CD8-positive, alpha-beta memory T cell (primary cell): ENCODE data around the gene GEN1. TPM values are rescaled to one million over a fixed set of nuclear protein-coding genes. Genes with fewer than 3 reads are reported as not detected.

Source experiments
- CTCF ChIA-PET: fragments of 350-600 bp; sonication (Branson Sonifier 250); formaldehyde crosslinking; loops from one replicate; lab custom pipeline; 2021; ENCODE audit warnings: antibody characterized with exemption; lab: Charles Lee
- POLR2A ChIA-PET: fragments of 350-600 bp; sonication (Branson Sonifier 250); formaldehyde crosslinking; loops from one replicate; lab custom pipeline; 2021; ENCODE audit warnings: antibody characterized with exemption; lab: Charles Lee
- DNase-seq, 5 donors: peaks; one replicate each; pipeline versions ENCODE4 v3.0.0 to v3.0.0-alpha.2; 2020 to 2022; ENCODE audit warnings: mixed read lengths in 1 of 5
- H3K27ac ChIP-seq: one replicate; pipeline ENCODE4 v1.7.0; 2013; ENCODE audit warnings: low read depth, mild to moderate bottlenecking, low read length, moderate library complexity
- H3K27me3 ChIP-seq: 2 replicates; pipeline ENCODE4 v1.7.0; 2013; ENCODE audit warnings: low read length, mild to moderate bottlenecking; ENCODE audit not compliant: insufficient read depth, poor library complexity, severe bottlenecking
- H3K36me3 ChIP-seq: 2 replicates; pipeline ENCODE4 v1.7.0; 2013; ENCODE audit warnings: mild to moderate bottlenecking, low read length, moderate library complexity; ENCODE audit not compliant: insufficient read depth
- H3K4me1 ChIP-seq: 2 replicates; pipeline ENCODE4 v1.7.0; 2013; ENCODE audit warnings: mild to moderate bottlenecking, low read length, moderate library complexity; ENCODE audit not compliant: insufficient read depth
- H3K4me3 ChIP-seq: 2 replicates; pipeline ENCODE4 v1.7.0; 2013; ENCODE audit warnings: mild to moderate bottlenecking, low read length
- H3K9me3 ChIP-seq: 2 replicates; pipeline ENCODE4 v1.7.0; 2013; ENCODE audit warnings: mild to moderate bottlenecking, low read length
- H3K27ac Mint-ChIP-seq, 8 donors: one replicate each; pipeline ENCODE4 v1.8.0; 2020 to 2021; ENCODE audit warnings: mixed read lengths in 8 of 8, mild to moderate bottlenecking in 6 of 8, inconsistent platforms in 3 of 8, moderate library complexity in 3 of 8
- H3K27me3 Mint-ChIP-seq, 2 donors: one replicate each; pipeline ENCODE4 v1.8.0; 2020 to 2021; ENCODE audit warnings: mixed read lengths in 2 of 2, mild to moderate bottlenecking in 1 of 2, moderate library complexity in 1 of 2
- H3K36me3 Mint-ChIP-seq, 3 donors: one replicate each; pipeline ENCODE4 v1.8.0; 2020 to 2021; ENCODE audit warnings: mixed read lengths in 3 of 3, inconsistent platforms in 1 of 3, mild to moderate bottlenecking in 1 of 3
- H3K4me1 Mint-ChIP-seq, 3 donors: one replicate each; pipeline ENCODE4 v1.8.0; 2020 to 2021; ENCODE audit warnings: mixed read lengths in 3 of 3, inconsistent platforms in 1 of 3, mild to moderate bottlenecking in 1 of 3
- H3K4me3 Mint-ChIP-seq, 7 donors: one replicate each; pipeline ENCODE4 v1.8.0; 2020 to 2021; ENCODE audit warnings: mixed read lengths in 7 of 7, mild to moderate bottlenecking in 6 of 7, moderate library complexity in 4 of 7, inconsistent platforms in 2 of 7
- H3K9me3 Mint-ChIP-seq, 5 donors: one replicate each; pipeline ENCODE4 v1.8.0; 2020 to 2022; ENCODE audit warnings: mixed read lengths in 5 of 5, mild to moderate bottlenecking in 3 of 5, moderate library complexity in 2 of 5, inconsistent platforms in 1 of 5
- polyA plus RNA-seq: library from polyadenylated mRNA; unstranded; fragments of 300-500 nt; fragmentation: Illumina TruSeq; gene quantifications from one replicate; pipeline ENCODE4 v1.2.3, GENCODE V29; 2021
- total RNA-seq, 2 experiments: library from RNA; stranded (reverse); gene quantifications; one replicate each; pipeline ENCODE4 v1.2.3, GENCODE V29; 2021

The GEN1 gene
- total and polyA plus RNA-seq, 3 experiments from 2014 or later, result 0.31 to 28.8 (median 23.6) TPM

- CTCF ChIA-PET, result no interaction called here
- H3K36me3 Mint-ChIP-seq, result peaks cover 0 to 3% (median 2%) of the 10 kb centered on the region in 3 donors
- Histone ChIP-seq H3K27ac (no peak overlapping the region), H3K4me1 (peaks cover 12% of the 10 kb centered on the region), H3K36me3 (no peaks in the 10 kb centered on the region), H3K4me3 (no peak overlapping the region), H3K27me3 (no peaks in the 10 kb centered on the region), H3K9me3 (no peaks in the 10 kb centered on the region)
- H3K9me3 Mint-ChIP-seq, result no peaks in the 10 kb centered on the region
- H3K27me3 Mint-ChIP-seq, result peaks cover 0 to 3% of the 10 kb centered on the region in 2 donors
- POLR2A ChIA-PET, result no interaction called here
- H3K4me3 Mint-ChIP-seq, result peak overlapping the region in 1 of 7 donors; percentile 21
- no peak for DNase-seq
- H3K27ac Mint-ChIP-seq, result no peak overlapping the region
- H3K4me1 Mint-ChIP-seq, result peaks cover 19 to 24% (median 20%) of the 10 kb centered on the region in 3 donors
Measured at GRCh38 chr2:17757321-17757720, 3.4 kb downstream of the GEN1 start.

- H3K4me1 ChIP-seq, result peaks cover 12% of the 10 kb centered on the region
- Mint-ChIP-seq H3K4me3 (peak overlapping the region in 1 of 7 donors; percentile 20), H3K27me3 (peaks cover 0 to 3% of the 10 kb centered on the region in 2 donors), H3K9me3 (no peaks in the 10 kb centered on the region), H3K36me3 (peaks cover 0 to 6% (median 3%) of the 10 kb centered on the region in 3 donors), H3K4me1 (peaks cover 11 to 16% (median 12%) of the 10 kb centered on the region in 3 donors), H3K27ac (no peak overlapping the region)
- no peaks in the 10 kb centered on the region for H3K27me3 ChIP-seq
- CTCF ChIA-PET, result no interaction called here
- no peaks in the 10 kb centered on the region for H3K36me3 ChIP-seq
- no peak overlapping the region for H3K27ac ChIP-seq
- DNase-seq, result no peak
- no peaks in the 10 kb centered on the region for H3K9me3 ChIP-seq
- H3K4me3 ChIP-seq, result no peak overlapping the region
- POLR2A ChIA-PET, result no interaction called here
Measured at GRCh38 chr2:17758118-17758517, 4.2 kb downstream of the GEN1 start.

DNA sequence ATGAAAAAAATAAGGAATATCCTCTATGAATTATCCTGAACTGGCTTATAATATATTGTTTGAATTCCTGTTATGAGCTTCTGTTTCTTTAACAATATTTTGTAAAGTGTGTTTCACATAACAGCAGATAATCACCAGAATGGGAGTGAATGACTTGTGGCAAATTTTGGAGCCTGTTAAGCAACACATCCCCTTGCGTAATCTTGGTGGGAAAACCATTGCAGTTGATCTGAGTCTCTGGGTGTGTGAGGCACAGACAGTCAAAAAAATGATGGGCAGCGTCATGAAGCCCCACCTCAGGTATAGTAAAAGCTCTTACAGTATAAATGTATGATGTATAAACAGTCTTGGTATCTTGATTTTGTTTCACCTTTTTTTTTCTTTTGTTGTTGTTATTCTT, 5.9 kb downstream of the GEN1 start:
- Histone ChIP-seq H3K4me1 (peaks cover 6% of the 10 kb centered on the region), H3K4me3 (no peak overlapping the region), H3K27ac (no peak overlapping the region), H3K36me3 (no peaks in the 10 kb centered on the region), H3K9me3 (no peaks in the 10 kb centered on the region), H3K27me3 (no peaks in the 10 kb centered on the region)
- peaks cover 0 to under 1% of the 10 kb centered on the region in 2 donors for H3K27me3 Mint-ChIP-seq
- H3K4me3 Mint-ChIP-seq, result no peak overlapping the region
- H3K27ac Mint-ChIP-seq, result no peak overlapping the region
- CTCF ChIA-PET, result no interaction called here
- peaks cover 0 to 6% (median 3%) of the 10 kb centered on the region in 3 donors for H3K36me3 Mint-ChIP-seq
- DNase-seq, result no peak
- POLR2A ChIA-PET, result interaction anchor here (0.7 kb wide), 1 partner anchor 8 kb away, joined by 3 read pairs; no protein-coding TSS in a partner anchor
- H3K4me1 Mint-ChIP-seq, result peaks cover 5 to 6% (median 5%) of the 10 kb centered on the region in 3 donors
- H3K9me3 Mint-ChIP-seq, result no peaks in the 10 kb centered on the region

DNA sequence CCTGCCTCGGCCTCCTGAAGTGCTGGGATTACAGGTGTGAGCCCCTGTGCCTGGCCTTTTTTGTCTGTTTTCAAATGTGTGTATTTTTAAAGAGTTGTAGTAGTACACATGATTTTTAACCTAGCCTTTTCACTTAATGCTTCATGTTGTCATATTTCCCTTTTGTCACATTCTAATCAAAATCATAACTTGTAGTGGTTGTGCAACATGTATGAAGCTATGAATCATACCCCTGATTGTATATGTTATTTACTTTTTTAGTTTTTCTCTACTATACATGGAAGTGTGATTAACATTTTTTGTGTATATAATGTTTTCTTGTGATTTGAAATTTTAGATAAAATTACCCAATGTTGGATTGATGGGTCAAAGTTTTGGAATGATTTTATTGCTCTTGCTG, 8.5 kb downstream of the GEN1 start:
- no peak for DNase-seq
- ChIA-PET POLR2A (no interaction called here), CTCF (no interaction called here)
- Mint-ChIP-seq H3K4me3 (no peak overlapping the region), H3K27ac (no peak overlapping the region), H3K27me3 (no peaks in the 10 kb centered on the region), H3K36me3 (peaks cover 0 to 9% (median 5%) of the 10 kb centered on the region in 3 donors), H3K4me1 (no peaks in the 10 kb centered on the region), H3K9me3 (no peaks in the 10 kb centered on the region)
- H3K9me3 ChIP-seq, result no peaks in the 10 kb centered on the region
- no peak overlapping the region for H3K4me3 ChIP-seq
- no peaks in the 10 kb centered on the region for H3K4me1 ChIP-seq
- H3K27ac ChIP-seq, result no peak overlapping the region
- H3K27me3 ChIP-seq, result no peaks in the 10 kb centered on the region
- no peaks in the 10 kb centered on the region for H3K36me3 ChIP-seq

- POLR2A ChIA-PET, result no interaction called here
- no peaks in the 10 kb centered on the region for H3K36me3 ChIP-seq
- no peaks in the 10 kb centered on the region for H3K4me1 Mint-ChIP-seq
- CTCF ChIA-PET, result no interaction called here
- no peak overlapping the region for H3K27ac ChIP-seq
- no peaks in the 10 kb centered on the region for H3K9me3 ChIP-seq
- DNase-seq, result no peak
- H3K4me3 ChIP-seq, result no peak overlapping the region
- H3K9me3 Mint-ChIP-seq, result no peaks in the 10 kb centered on the region
- no peak overlapping the region for H3K27ac Mint-ChIP-seq
- H3K36me3 Mint-ChIP-seq, result peaks cover 0 to 14% (median 11%) of the 10 kb centered on the region in 3 donors
- no peaks in the 10 kb centered on the region for H3K4me1 ChIP-seq
- no peaks in the 10 kb centered on the region for H3K27me3 ChIP-seq
- H3K27me3 Mint-ChIP-seq, result no peaks in the 10 kb centered on the region
- H3K4me3 Mint-ChIP-seq, result no peak overlapping the region
Measured at GRCh38 chr2:17763641-17764333, 9.8 kb downstream of the GEN1 start.

DNA sequence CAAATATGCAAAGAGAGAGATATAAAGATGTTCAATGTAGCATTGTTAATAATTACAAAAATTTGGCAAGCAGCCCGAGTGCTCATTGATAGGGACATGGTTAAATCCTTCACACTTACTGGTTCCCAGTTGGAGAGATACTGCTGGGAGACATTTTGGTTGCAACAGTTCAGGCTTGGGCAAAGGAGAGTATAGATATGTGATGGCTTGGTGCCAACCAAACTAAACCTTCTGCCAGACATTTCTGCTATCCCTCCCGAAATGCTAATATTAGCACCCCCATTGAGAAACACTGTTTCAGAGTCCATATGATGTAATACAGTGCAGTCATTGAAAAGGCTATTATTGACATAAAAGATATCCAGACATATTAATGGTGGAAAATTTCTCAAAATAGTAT, 11.5 kb downstream of the GEN1 start:
- no peak for DNase-seq
- Mint-ChIP-seq H3K27ac (peak overlapping the region in 1 of 8 donors; percentile 29), H3K36me3 (peaks cover 0 to 15% (median 9%) of the 10 kb centered on the region in 3 donors), H3K27me3 (no peaks in the 10 kb centered on the region), H3K9me3 (no peaks in the 10 kb centered on the region), H3K4me3 (no peak overlapping the region), H3K4me1 (no peaks in the 10 kb centered on the region)
- H3K27me3 ChIP-seq, result no peaks in the 10 kb centered on the region
- H3K9me3 ChIP-seq, result no peaks in the 10 kb centered on the region
- H3K36me3 ChIP-seq, result no peaks in the 10 kb centered on the region
- H3K27ac ChIP-seq, result no peak overlapping the region
- CTCF ChIA-PET, result no interaction called here
- H3K4me3 ChIP-seq, result no peak overlapping the region
- POLR2A ChIA-PET, result no interaction called here
- no peaks in the 10 kb centered on the region for H3K4me1 ChIP-seq

DNA sequence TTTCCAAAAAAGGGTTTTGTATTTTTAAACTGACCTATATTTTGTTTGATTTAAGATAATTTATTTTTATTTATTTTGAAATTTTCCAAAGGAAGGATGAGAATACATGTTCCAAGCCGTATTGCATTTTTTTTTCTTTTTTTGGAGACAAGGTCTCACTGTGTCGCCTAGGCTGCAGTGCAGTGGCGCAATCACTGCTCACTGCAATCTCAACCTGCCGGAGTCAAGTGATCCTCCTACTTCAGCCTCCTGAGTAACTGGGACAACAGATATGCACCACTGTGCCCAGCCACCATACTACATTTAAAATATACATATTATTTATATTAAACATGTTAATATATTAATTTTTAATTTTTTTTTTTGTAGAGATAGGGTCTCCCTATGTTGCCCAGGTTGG, 15.0 kb downstream of the GEN1 start:
- Histone ChIP-seq H3K27ac (no peak overlapping the region), H3K27me3 (no peaks in the 10 kb centered on the region), H3K36me3 (no peaks in the 10 kb centered on the region), H3K4me3 (no peak overlapping the region), H3K4me1 (no peaks in the 10 kb centered on the region), H3K9me3 (no peaks in the 10 kb centered on the region)
- H3K27ac Mint-ChIP-seq, result no peak overlapping the region
- ChIA-PET CTCF (no interaction called here), POLR2A (no interaction called here)
- H3K36me3 Mint-ChIP-seq, result peaks cover 0 to 21% (median 11%) of the 10 kb centered on the region in 3 donors
- H3K4me1 Mint-ChIP-seq, result no peaks in the 10 kb centered on the region
- no peak overlapping the region for H3K4me3 Mint-ChIP-seq
- DNase-seq, result no peak
- H3K27me3 Mint-ChIP-seq, result no peaks in the 10 kb centered on the region
- H3K9me3 Mint-ChIP-seq, result no peaks in the 10 kb centered on the region

DNA sequence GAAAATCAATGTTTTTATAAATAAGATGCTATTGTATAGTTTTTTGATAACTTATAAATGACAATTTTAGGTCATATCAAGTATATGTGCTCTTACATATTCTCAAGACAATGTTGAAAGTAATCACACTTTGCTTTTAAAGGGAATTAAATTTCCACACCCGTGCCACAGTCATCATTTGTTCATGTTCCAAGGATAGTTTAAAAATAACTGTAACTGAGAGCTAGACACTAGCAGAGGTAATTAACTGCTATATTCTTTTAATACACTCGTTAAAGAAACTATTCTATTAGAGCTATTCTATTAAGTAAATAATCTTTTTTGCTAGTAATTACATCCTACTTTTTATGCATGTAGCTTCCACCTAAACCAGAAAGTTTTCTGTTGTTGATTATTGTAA, 18.0 kb downstream of the GEN1 start:
- no peak overlapping the region for H3K4me3 ChIP-seq
- H3K9me3 Mint-ChIP-seq, result no peaks in the 10 kb centered on the region
- H3K36me3 ChIP-seq, result no peaks in the 10 kb centered on the region
- H3K27ac ChIP-seq, result no peak overlapping the region
- H3K27me3 ChIP-seq, result no peaks in the 10 kb centered on the region
- H3K4me1 Mint-ChIP-seq, result no peaks in the 10 kb centered on the region
- H3K4me1 ChIP-seq, result no peaks in the 10 kb centered on the region
- peaks cover 0 to 22% (median 10%) of the 10 kb centered on the region in 3 donors for H3K36me3 Mint-ChIP-seq
- ChIA-PET POLR2A (no interaction called here), CTCF (no interaction called here)
- H3K4me3 Mint-ChIP-seq, result no peak overlapping the region
- no peaks in the 10 kb centered on the region for H3K27me3 Mint-ChIP-seq
- no peaks in the 10 kb centered on the region for H3K9me3 ChIP-seq
- H3K27ac Mint-ChIP-seq, result no peak overlapping the region
- no peak for DNase-seq
